Ovary (tissue), 9 donors: ENCODE data around the gene TSPEAR. TPM values are rescaled to one million over a fixed set of nuclear protein-coding genes. Genes with fewer than 3 reads are reported as not detected.

Source experiments
- DNase-seq, 5 donors: peaks; one replicate each; pipeline ENCODE4 v3.0.0-alpha.2; 2019 to 2020
- H3K27ac ChIP-seq, 2 donors: fragments of 200-600 bp; one replicate each; pipeline versions ENCODE4 v1.5.1 to v1.8.0; 2019 to 2022
- H3K27me3 ChIP-seq: fragments of 200-600 bp; one replicate; pipeline ENCODE4 v1.8.0; 2022
- H3K36me3 ChIP-seq: fragments of 200-600 bp; sonication (generic); one replicate; pipeline ENCODE4 v1.5.1; 2019
- H3K4me1 ChIP-seq: one replicate; pipeline ENCODE4 v1.8.1; 2013; ENCODE audit warnings: mild to moderate bottlenecking, moderate library complexity; ENCODE audit not compliant: insufficient read depth
- H3K4me3 ChIP-seq: fragments of 200-600 bp; sonication (generic); one replicate; pipeline ENCODE4 v1.5.1; 2017
- H3K9me3 ChIP-seq, 2 donors: fragments of 200-600 bp in 1 of 2; sonication (generic) in 1 of 2; one replicate each; pipeline versions ENCODE4 v1.5.1 to v1.8.1; 2013 to 2019; ENCODE audit warnings: mild to moderate bottlenecking in 1 of 2, moderate library complexity in 1 of 2
- EP300 ChIP-seq: sonication (generic); formaldehyde crosslinking; IDR thresholded peaks from one replicate; pipeline ENCODE4 v1.6.1; 2017; ENCODE audit warnings: antibody characterized with exemption
- POLR2A ChIP-seq: fragments of 450-650 bp; IDR thresholded peaks from one replicate; pipeline ENCODE4 v1.6.1; 2017; ENCODE audit warnings: antibody characterized with exemption, mild to moderate bottlenecking, moderate library complexity
- WGBS, 3 donors: extraction: QIAGEN DNeasy Blood & Tissue Kit in 1 of 3; methylation state at CpG; one replicate each; pipeline versions ENCODE4 v1.1.5 to v1.1.7; 2013 to 2017; 5-methylcytosine and 5-hydroxymethylcytosine counted together
- intact Hi-C, 4 donors: fragments of 100-400 bp; cut with DNase I; formaldehyde crosslinking; loops; one replicate each; pipeline versions ENCODE4 v1.11.0 to v1.15.1; 2022 to 2023
- polyA plus RNA-seq, 2 donors: library from polyadenylated mRNA; stranded (reverse); fragments of 200-250 nt in 1 of 2; fragments of 350-450 nt in 1 of 2; fragmentation: Illumina TruSeq in 1 of 2; extraction: RNeasy Lipid Tissue Mini Kit (QIAGEN cat#74804) in 1 of 2; gene quantifications; one replicate each; pipeline ENCODE4 v1.2.3, GENCODE V29; 2013 to 2014
- total RNA-seq, 7 donors: library from RNA; depleted of rRNA in 2 of 7; stranded (reverse); fragments of >200 nt in 2 of 7; fragmentation: NEBNext Ultra II Directional in 3 of 7; extraction: Animal tissue kit (Norgen Biotek cat#: 25700) in 3 of 7; gene quantifications; one replicate each; pipeline versions ENCODE4 v1.1.0 to v1.2.4, GENCODE V29; 2016 to 2023
- TF ChIP-seq, protein P1 (sequence below), 3 donors: fragments of 450-650 bp in 2 of 3; fragments of 200-600 bp in 1 of 3; IDR thresholded peaks; one replicate each; pipeline versions ENCODE4 v1.5.1 to v1.8.0; 2016 to 2022; ENCODE audit warnings: antibody characterized with exemption in 3 of 3, mild to moderate bottlenecking in 1 of 3
- donor health status: DM: no; HTN: no; CAD: no; lungs with moderate emphysema.
- donor health status: DM: no; HTN: no; CAD: no.
- donor health status: Bipolar disorder and iron deficiency.
- donor health status: DM: yes; HTN: yes; CAD: no.
- donor health status: DM: no; HTN: no; CAD: no.
- donor health status: DM: yes; HTN: yes; CAD: no.

The TSPEAR gene
- total and polyA plus RNA-seq, 9 donors, result 0.07 to 0.27 (median 0.11) TPM; not detected in 4

DNA sequence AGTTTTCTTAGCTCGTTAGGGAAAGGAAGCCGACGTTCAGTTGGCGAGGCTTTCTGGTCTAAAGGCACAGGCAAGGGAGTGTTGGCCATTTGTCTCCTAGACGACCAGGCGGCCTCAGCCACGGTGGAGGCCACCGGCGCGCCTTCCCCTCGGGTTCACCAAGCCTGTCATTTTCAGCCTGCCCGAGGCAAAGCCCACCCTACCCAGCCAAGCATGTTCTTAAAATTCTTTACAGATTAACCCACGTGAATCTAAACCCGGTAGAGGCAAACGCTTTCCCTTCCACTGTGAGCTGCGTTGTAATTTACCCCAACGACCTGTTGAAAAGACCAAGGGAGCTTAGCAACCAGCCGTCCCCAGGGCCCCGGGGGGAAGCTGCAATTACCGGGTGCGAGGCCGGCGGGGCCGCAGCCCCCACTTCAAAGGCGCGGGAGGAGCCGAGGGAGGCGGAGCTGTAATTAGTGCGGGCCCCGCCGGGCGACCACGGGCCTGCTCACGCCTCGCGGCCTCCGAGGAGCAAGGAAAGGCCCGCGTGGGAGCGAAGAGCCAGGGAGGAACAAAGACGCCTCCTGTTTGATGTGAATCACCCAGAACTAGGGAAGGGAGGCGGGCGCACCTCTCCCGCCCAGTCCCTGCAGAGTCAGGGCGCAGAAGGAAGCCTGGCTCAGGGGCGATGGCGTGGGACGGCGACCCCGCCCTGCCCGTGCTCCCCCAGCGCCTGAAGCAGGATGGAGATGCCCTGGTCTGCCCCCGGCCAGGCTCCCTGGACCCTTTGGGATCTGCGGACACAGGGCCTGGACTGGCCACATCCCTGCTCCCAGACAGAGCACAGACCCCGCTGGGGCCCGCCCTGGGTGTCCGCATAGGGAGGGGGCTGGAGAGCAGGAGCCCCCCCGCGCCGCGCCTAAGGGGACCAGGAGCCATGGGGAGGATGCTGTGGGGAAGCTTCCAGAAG lies 12.1 kb upstream of the TSPEAR start:
- TF ChIP-seq, protein P1, sequence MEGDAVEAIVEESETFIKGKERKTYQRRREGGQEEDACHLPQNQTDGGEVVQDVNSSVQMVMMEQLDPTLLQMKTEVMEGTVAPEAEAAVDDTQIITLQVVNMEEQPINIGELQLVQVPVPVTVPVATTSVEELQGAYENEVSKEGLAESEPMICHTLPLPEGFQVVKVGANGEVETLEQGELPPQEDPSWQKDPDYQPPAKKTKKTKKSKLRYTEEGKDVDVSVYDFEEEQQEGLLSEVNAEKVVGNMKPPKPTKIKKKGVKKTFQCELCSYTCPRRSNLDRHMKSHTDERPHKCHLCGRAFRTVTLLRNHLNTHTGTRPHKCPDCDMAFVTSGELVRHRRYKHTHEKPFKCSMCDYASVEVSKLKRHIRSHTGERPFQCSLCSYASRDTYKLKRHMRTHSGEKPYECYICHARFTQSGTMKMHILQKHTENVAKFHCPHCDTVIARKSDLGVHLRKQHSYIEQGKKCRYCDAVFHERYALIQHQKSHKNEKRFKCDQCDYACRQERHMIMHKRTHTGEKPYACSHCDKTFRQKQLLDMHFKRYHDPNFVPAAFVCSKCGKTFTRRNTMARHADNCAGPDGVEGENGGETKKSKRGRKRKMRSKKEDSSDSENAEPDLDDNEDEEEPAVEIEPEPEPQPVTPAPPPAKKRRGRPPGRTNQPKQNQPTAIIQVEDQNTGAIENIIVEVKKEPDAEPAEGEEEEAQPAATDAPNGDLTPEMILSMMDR (IDR thresholded peaks at IDR 0.05), result no peak
- TF ChIP-seq POLR2A (no peak), EP300 (no peak)
- no peaks in the 10 kb centered on the region for H3K4me1 ChIP-seq

DNA sequence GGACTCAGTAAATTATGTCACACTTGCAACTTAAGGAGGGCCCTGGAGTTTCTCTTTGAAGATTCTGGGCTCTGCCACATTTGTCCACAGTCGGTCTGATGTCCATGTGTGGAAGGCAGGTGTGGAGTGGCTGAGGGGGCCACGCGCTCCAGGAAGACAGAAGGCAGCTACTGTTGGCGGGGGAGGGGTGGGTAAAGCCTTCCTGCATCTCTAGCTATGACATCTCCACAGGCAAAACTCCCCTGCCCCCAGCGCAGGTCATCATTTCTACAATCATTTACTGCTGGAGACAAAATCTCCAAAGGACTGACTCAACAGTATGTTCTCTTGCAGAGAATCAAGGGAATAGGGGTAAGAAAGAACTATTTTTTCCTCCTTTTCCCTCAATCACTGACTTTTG lies 11.4 kb upstream of the TSPEAR start:
- H3K36me3 ChIP-seq, result no peaks in the 10 kb centered on the region
- no peaks in the 10 kb centered on the region for H3K27me3 ChIP-seq
- 32 to 40% (median 38%) methylated on average over 5 of the region's 5 CpGs for WGBS, 3 donors
- TF ChIP-seq EP300 (no peak), POLR2A (no peak)
- TF ChIP-seq, protein P1 (IDR thresholded peaks at IDR 0.05), result no peak
- intact Hi-C loops, result loop anchor here in 1 of 4 donors (10.0 kb wide), 1 partner anchor 198 kb away; no protein-coding TSS in a partner anchor
- H3K4me3 ChIP-seq, result no peak overlapping the region
- DNase-seq, result no peak
- no peaks in the 10 kb centered on the region for H3K4me1 ChIP-seq
- no peaks in the 10 kb centered on the region for H3K9me3 ChIP-seq
- no peak overlapping the region for H3K27ac ChIP-seq

More for the DNA sequence above, 12.1 kb upstream of the TSPEAR start:
- no peak for DNase-seq
- H3K27ac ChIP-seq, result no peak overlapping the region
- no peak overlapping the region for H3K4me3 ChIP-seq
- intact Hi-C loops, result loop anchor here in 1 of 4 donors (10.0 kb wide), 1 partner anchor 199 kb away; no protein-coding TSS in a partner anchor
- H3K9me3 ChIP-seq, result no peaks in the 10 kb centered on the region
- no peaks in the 10 kb centered on the region for H3K36me3 ChIP-seq
- WGBS, 3 donors, result 11 to 19% (median 13%) methylated on average over 45 to 61 of the region's 61 CpGs
- H3K27me3 ChIP-seq, result no peaks in the 10 kb centered on the region

DNA sequence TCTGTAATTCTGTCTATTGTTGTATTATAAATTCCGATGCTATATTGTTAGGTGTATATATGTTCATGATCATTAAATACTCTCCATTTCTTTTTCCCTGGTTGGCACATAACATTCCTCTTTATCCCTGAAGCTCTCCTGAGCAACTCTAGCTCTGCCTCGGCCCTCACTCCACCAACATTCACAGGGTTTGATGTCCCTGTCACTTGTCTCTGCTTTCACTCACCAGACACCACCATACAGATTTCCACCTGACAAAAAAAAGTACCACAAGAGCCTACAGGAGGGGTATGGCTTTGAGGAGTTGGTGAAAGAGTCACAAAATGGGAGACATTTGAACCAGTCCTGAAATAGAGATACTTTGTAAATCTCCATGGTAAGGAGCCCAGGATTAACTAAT lies 8.8 kb upstream of the TSPEAR start:
- 76 to 87% (median 82%) methylated on average over 2 of the region's 2 CpGs for WGBS, 3 donors
- no peaks in the 10 kb centered on the region for H3K9me3 ChIP-seq
- intact Hi-C loops, result loop anchor here in 1 of 4 donors (10.0 kb wide), 1 partner anchor 195 kb away; no protein-coding TSS in a partner anchor

DNA sequence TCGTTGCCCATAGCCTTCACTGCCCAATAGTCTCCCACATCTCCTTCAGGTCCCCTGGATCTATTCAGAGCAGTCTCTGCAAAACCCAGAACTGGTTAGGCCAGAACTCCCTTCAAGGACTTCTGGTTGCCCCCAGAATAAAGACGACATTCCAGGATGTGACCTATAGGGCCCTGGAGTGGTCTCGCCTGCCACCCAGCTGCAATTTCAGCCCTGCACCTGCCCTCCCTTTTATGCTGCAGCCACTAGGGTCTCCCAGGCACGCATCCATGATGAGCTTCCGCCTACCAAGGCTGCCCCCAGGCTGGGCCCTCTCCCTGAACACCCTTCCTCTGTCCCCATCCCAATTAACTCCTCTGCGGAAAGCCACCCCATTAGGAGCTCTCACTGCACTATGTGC lies 7.2 kb upstream of the TSPEAR start:
- TF ChIP-seq, protein P1 (IDR thresholded peaks at IDR 0.05), result no peak
- TF ChIP-seq POLR2A (no peak), EP300 (no peak)
- WGBS, 3 donors, result 47 to 61% (median 54%) methylated on average over 6 of the region's 6 CpGs
- Histone ChIP-seq H3K27me3 (no peaks in the 10 kb centered on the region), H3K4me3 (no peak overlapping the region), H3K36me3 (no peaks in the 10 kb centered on the region), H3K9me3 (no peaks in the 10 kb centered on the region), H3K27ac (no peak overlapping the region), H3K4me1 (no peaks in the 10 kb centered on the region)
- DNase-seq, result no peak
- intact Hi-C loops, result no loop called here

More for the DNA sequence above, 8.8 kb upstream of the TSPEAR start:
- TF ChIP-seq EP300 (no peak), POLR2A (no peak)
- TF ChIP-seq, protein P1 (IDR thresholded peaks at IDR 0.05), result no peak
- no peak overlapping the region for H3K27ac ChIP-seq
- H3K4me1 ChIP-seq, result no peaks in the 10 kb centered on the region
- H3K27me3 ChIP-seq, result no peaks in the 10 kb centered on the region
- no peaks in the 10 kb centered on the region for H3K36me3 ChIP-seq
- H3K4me3 ChIP-seq, result no peak overlapping the region
- DNase-seq, result no peak
